Body of pancreas (tissue), 4 donors: Measurements from ENCODE around the gene SHC1.

ENCODE experiments used
- POLR2A ChIP-seq, 3 donors: fragments of 450-650 bp; IDR thresholded peaks; one replicate each; pipeline ENCODE4 v1.6.1; 2016; ENCODE audit warnings: antibody characterized with exemption in 3 of 3, mild to moderate bottlenecking in 2 of 3
- TF ChIP-seq, protein P1 (sequence below), 7 experiments: fragments of 450-650 bp in 4 of 7; fragments of 200-600 bp in 3 of 7; sonication (generic) in 3 of 7; IDR thresholded peaks; one replicate each; pipeline ENCODE4 v1.5.1; 2016 to 2019; ENCODE audit warnings: antibody characterized with exemption in 7 of 7

GRCh38 chr1:155018617-155019348 is 48.2 kb upstream of the SHC1 start:
- TF ChIP-seq, protein P1, sequence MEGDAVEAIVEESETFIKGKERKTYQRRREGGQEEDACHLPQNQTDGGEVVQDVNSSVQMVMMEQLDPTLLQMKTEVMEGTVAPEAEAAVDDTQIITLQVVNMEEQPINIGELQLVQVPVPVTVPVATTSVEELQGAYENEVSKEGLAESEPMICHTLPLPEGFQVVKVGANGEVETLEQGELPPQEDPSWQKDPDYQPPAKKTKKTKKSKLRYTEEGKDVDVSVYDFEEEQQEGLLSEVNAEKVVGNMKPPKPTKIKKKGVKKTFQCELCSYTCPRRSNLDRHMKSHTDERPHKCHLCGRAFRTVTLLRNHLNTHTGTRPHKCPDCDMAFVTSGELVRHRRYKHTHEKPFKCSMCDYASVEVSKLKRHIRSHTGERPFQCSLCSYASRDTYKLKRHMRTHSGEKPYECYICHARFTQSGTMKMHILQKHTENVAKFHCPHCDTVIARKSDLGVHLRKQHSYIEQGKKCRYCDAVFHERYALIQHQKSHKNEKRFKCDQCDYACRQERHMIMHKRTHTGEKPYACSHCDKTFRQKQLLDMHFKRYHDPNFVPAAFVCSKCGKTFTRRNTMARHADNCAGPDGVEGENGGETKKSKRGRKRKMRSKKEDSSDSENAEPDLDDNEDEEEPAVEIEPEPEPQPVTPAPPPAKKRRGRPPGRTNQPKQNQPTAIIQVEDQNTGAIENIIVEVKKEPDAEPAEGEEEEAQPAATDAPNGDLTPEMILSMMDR (IDR thresholded peaks at IDR 0.05), result no peak
- TF ChIP-seq POLR2A (IDR thresholded peaks at IDR 0.05), result no peak
